ENCODE data around the gene CEACAM18. TPM values are rescaled to one million over a fixed set of nuclear protein-coding genes. Genes with fewer than 3 reads are reported as not detected.

Gene CEACAM18
- total RNA-seq, 2 donors from 2014 or later = not detected

DNA sequence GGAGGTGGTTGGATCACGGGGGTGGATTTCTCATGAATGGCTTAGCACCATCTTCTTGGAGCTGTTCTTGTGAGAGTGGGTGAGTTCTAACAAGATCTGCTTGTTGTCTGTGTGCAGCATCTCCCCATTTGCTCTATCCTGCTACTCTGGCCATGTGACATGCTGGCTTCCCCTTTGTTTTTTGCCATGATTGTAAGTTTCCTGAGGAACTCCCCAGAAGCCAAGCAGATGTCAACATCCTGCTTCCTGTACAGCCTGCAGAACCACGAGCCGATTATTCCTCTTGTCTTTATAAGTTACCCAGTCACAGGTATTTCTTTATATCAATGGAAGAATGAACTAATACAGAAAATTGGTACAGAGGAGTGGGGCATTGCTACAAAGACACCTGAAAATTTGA lies 25.6 kb downstream of the CEACAM18 start:
- no peaks in the 10 kb centered on the region for H3K4me1 ChIP-seq (ENCODE audit: control insufficient read depth in 1 of 2, low read depth in 2 of 2)
- DNase-seq (ENCODE audit: low spot score) = no peak
- peaks cover 4% of the 10 kb centered on the region for H3K9me3 ChIP-seq
- TF ChIP-seq CTCF (IDR thresholded peaks at IDR 0.05) = no peak
- no peak overlapping the region for H3K27ac ChIP-seq
- no peaks in the 10 kb centered on the region for H3K27me3 ChIP-seq (replicated peaks; ENCODE audit: insufficient read depth)
- ATAC-seq (ENCODE audit: insufficient number of reproducible peaks, low FRiP score, low read depth) = no peak
- H3K36me3 ChIP-seq = no peaks in the 10 kb centered on the region
- no peak overlapping the region for H3K4me3 ChIP-seq

DNA sequence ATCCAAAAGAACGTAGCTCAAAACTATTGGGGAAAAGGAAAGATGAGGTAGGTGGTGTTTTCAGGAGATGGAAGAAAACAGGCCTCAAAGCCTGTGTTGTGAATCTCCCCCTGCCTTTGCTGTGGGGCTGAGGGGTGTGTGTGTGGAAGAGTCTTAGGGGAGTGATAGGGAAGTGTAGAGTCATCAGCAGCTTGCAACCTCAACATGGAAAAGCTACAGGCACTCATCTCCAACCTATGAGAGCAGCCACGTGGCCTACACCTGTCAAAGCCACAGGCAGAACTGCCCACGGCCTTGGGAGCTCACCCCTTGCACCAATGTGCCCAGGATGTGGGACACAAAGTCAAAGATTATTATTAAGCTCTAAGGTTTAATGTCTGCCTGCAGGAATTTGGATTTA lies 27.6 kb downstream of the CEACAM18 start:
- peaks cover 4% of the 10 kb centered on the region for H3K9me3 ChIP-seq
- H3K27ac ChIP-seq = no peak overlapping the region
- H3K4me1 ChIP-seq (ENCODE audit: control insufficient read depth in 1 of 2, low read depth in 2 of 2) = no peaks in the 10 kb centered on the region
- H3K27me3 ChIP-seq (replicated peaks; ENCODE audit: insufficient read depth) = no peaks in the 10 kb centered on the region
- ATAC-seq (ENCODE audit: insufficient number of reproducible peaks, low FRiP score, low read depth) (no peak), DNase-seq (ENCODE audit: low spot score) (no peak)
- no peak for TF ChIP-seq CTCF (IDR thresholded peaks at IDR 0.05)
- H3K4me3 ChIP-seq = no peak overlapping the region
- H3K36me3 ChIP-seq = no peaks in the 10 kb centered on the region

GRCh38 chr19:51507192-51507591 lies 28.9 kb downstream of the CEACAM18 start:
- no peak for TF ChIP-seq CTCF (IDR thresholded peaks at IDR 0.05)
- H3K27me3 ChIP-seq (replicated peaks; ENCODE audit: insufficient read depth) = no peaks in the 10 kb centered on the region
- DNase-seq (ENCODE audit: low spot score) = no peak
- H3K36me3 ChIP-seq = no peaks in the 10 kb centered on the region
- H3K4me3 ChIP-seq = no peak overlapping the region
- H3K9me3 ChIP-seq = peaks cover 4% of the 10 kb centered on the region
- ATAC-seq (ENCODE audit: insufficient number of reproducible peaks, low FRiP score, low read depth) = no peak
- H3K4me1 ChIP-seq (ENCODE audit: control insufficient read depth in 1 of 2, low read depth in 2 of 2) = no peaks in the 10 kb centered on the region
- no peak overlapping the region for H3K27ac ChIP-seq

- Histone ChIP-seq H3K36me3 (no peaks in the 10 kb centered on the region), H3K27ac (no peak overlapping the region), H3K27me3 (replicated peaks; ENCODE audit: insufficient read depth) (no peaks in the 10 kb centered on the region), H3K4me1 (ENCODE audit: control insufficient read depth in 1 of 2, low read depth in 2 of 2) (no peaks in the 10 kb centered on the region), H3K4me3 (no peak overlapping the region), H3K9me3 (peaks cover 4% of the 10 kb centered on the region)
- TF ChIP-seq CTCF (IDR thresholded peaks at IDR 0.05) = no peak
- no peak for ATAC-seq (ENCODE audit: insufficient number of reproducible peaks, low FRiP score, low read depth)
- no peak for DNase-seq (ENCODE audit: low spot score)
Observed at GRCh38 chr19:51507640-51508058, 29.3 kb downstream of the CEACAM18 start.

- no peak overlapping the region for H3K4me3 ChIP-seq
- DNase-seq (ENCODE audit: low spot score) = no peak
- H3K4me1 ChIP-seq (ENCODE audit: control insufficient read depth in 1 of 2, low read depth in 2 of 2) = no peaks in the 10 kb centered on the region
- H3K27me3 ChIP-seq (replicated peaks; ENCODE audit: insufficient read depth) = no peaks in the 10 kb centered on the region
- H3K27ac ChIP-seq = no peak overlapping the region
- no peak for TF ChIP-seq CTCF (IDR thresholded peaks at IDR 0.05)
- H3K9me3 ChIP-seq = peaks cover 4% of the 10 kb centered on the region
- H3K36me3 ChIP-seq = no peaks in the 10 kb centered on the region
- no peak for ATAC-seq (ENCODE audit: insufficient number of reproducible peaks, low FRiP score, low read depth)
Observed at GRCh38 chr19:51508059-51508733, 29.9 kb downstream of the CEACAM18 start.

Measured in thoracic aorta (tissue), 2 donors.